ENCODE data around the gene PGAP1.

GRCh38 chr2:196926562-196927375 lies at the start of gene PGAP1:
- TF ChIP-seq EZH2 (IDR thresholded peaks at IDR 0.05; ENCODE audit: insufficient read depth, poor library complexity, severe bottlenecking) (no peak), EZH2phosphoT487 (IDR thresholded peaks at IDR 0.05; ENCODE audit: insufficient read depth, low read depth) (no peak)
